NK-92 (cell line): ENCODE measurements around the gene ABAT.
"Not testable (repeated sequence)": the region's sequence is repeated elsewhere in the genome, so short reads cannot be mapped to it uniquely, and the experiment has no call there.

ENCODE experiments used
- DNase-seq: peaks from one replicate; lab custom pipeline; 2025; ENCODE audit not compliant: unreplicated experiment; lab: John Stamatoyannopoulos, UW

The ABAT gene

DNA sequence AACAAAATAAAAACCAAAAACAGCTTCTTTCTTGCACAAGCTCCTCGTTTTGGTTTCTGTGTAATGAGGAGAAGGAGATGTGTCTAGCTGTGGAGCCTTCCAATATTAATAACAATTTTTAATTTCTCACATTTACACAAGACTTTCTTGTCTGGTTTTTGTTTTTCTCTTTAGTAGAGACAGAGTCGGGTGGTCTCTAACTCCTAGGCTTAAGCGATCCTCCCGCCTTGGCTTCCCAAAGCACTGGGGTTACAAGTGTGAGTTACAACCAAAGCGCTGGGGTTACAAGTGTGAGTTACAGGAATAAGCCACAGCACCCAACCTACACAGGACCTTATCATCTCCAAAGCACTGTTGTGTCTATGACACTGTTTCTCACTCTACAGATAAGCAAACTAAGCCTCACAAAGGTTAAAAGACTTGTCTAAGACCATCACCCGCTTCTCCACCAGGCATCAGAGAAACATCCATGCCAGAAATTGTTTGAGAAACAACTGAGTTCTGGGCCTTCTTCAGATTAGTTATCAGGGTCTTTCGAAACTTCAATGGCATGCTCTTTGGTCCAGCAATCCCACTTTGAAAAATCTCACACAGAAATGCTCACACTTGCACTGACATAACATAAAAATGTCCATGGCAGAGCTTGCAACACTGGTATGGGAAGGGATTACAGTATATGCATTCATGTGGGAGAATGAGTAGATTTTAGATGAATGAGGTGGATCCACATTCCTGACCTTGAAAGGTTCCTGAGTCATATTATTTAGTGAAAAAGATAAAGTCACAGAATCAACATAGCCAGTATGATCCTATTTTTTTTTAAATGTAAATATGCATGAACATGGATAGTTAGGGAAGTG, 3.9 kb downstream of the ABAT start:
- DNase-seq, result no peak

GRCh38 chr16:8679151-8679550, 4.7 kb downstream of the ABAT start:
- DNase-seq, result no peak

DNA sequence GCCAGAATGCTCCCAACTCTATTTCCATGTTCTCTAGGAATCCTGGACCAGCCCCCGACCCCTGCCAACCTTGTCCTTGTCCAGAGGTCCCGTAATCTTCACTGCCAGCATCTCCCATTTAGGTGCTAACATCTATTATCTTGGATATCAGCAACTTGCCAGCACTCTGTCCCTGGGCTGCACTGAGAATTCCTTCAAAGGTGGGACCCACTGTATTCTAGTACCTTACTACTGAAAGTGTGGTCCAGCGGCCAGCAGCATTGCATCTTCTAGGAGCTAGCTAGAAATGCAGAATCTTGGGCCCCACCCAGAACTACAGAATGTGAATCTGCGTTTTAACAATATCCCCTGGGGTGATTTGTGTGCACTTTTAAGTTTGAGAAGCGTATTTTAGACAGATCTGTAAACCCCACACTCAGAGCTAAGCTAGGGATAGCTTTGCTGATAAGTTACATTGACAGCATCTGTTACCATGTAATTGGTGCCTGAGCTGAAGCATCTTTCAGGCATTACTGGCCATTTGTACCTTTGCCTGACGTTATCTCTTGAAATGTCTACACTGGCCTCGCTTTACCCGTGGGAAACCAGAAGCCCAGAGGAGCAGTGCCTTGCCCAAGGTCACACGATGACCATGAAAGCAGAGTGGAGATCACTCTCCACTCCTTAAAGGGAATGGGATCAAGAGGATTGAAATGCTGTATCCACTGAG, 8.3 kb downstream of the ABAT start:
- DNase-seq, result no peak

- DNase-seq, result no peak
Observed at GRCh38 chr16:8683640-8684039, 9.2 kb downstream of the ABAT start.

DNA sequence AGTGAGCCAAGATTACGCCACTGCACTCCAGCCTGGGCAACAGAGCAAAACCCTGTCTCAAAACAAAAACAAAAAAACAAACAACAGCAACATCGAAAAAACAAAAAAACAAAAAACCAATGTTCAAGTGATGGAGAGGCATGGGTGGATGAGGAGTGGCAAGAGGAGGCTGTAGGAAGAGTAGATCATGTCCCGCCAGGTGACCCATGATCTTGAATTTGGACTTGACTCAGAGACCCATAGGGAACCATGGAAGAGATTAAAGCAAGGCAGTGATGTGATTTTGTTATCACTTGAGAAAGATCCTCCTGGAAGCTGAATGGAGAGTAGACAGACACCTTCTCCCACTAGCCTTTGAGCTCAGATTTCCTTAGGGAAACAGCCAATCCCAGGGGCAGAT, 11.2 kb downstream of the ABAT start:
- DNase-seq, result no peak

GRCh38 chr16:8686031-8686621, 11.7 kb downstream of the ABAT start:
- no peak for DNase-seq

- no peak for DNase-seq
Observed at GRCh38 chr16:8686879-8687278, 12.5 kb downstream of the ABAT start.

- no peak for DNase-seq
Observed at GRCh38 chr16:8689686-8690085, 15.3 kb downstream of the ABAT start.

DNA sequence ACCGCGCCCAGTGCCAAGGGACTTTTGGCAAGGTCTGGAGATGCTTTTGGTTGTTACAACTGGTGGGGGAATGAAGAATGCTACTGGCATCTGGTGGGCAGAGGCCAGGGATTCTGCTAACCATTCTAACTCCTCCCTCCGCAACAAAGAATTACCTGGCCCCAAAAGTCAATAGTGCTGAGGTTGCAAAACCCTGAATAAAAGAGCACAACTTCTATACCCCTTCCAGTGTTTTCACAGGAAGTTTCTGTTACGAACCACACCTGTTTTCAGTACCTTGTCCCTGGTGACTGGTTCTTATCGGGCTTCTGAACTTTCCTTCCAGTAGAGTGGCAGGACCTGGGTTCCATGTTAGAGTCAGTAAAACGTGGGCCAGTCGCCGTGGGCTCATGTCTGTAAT, 17.3 kb downstream of the ABAT start:
- no peak for DNase-seq

- no peak for DNase-seq
Observed at GRCh38 chr16:8694795-8695728, 20.6 kb downstream of the ABAT start.

DNA sequence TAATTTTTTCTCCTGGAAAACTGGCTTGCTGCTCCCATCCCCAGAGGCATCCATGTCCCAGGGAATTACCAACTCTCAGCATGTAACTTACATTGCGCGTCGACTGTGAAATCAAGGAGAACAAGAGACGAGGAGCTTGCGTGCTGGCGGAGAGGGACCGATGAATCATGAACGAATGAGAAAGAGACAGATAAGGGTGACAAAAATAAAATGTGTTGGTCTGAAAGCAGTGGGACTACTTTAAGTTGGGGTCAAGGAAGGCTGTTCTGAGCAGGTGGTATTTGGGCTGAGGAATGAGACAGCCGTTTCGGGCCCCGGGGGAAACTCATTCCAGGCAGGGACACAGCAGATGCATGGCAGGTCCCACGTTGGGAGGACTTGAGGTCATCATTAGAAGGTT, 22.5 kb downstream of the ABAT start:
- no peak for DNase-seq

DNA sequence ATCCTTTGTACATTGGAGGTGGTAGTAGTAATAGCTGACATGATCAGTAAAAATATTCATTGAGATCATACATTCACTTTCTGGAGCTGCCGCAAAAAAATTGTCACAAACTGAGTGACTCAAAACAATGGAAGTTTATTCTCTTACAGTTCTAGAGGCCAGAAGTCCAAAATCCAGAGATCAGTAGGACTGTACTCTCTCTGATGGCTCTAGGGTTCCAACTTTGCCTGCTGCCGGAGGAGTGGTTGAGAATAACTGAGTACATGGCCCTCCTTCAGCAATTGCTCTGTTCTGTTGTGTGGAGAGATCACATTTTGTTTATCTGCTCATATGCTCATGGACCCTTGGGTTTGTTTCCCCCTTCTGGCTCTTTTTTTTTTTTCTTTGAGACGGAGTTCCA, 23.5 kb downstream of the ABAT start:
- DNase-seq, result no peak

DNA sequence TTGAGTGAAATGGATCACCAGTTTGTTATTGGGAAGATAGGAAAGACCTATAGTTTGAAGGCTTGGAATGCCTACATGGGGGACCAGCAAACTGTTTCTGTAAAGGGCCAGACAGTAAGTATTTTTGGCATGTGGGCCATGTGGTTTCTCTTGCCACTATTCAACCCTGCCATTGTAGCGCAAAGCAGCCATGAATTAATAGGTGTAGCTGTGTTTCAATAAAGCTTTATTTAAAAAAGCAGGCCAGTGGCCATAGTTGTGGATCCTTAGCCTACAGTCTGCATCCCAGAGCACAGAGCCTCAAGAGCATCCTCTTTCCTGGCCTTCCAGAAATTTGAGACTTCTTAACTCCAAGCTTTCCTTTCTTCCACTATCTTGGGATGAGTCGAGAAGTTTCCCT, 29.3 kb downstream of the ABAT start:
- no peak for DNase-seq

DNA sequence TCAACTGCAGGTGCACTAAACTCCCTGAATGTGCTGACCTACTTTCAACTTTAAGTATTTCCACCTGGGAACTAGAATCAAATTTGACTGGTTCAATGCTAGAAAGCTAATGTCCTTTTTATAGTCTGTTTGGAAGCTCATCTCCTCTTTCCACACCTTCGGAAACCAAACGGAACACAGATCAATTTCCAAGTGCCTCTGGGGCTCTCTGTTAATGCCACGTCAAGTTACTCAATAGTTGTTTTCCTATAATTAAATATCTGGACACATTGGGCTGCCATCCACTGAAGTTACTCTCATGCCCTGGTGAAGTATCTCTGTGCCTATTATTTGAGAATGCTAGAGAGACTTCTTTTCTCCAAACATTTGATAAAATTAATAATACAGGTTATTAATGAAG, 29.7 kb downstream of the ABAT start:
- no peak for DNase-seq

GRCh38 chr16:8705100-8705822, 30.8 kb downstream of the ABAT start:
- not testable (repeated sequence) for DNase-seq

DNA sequence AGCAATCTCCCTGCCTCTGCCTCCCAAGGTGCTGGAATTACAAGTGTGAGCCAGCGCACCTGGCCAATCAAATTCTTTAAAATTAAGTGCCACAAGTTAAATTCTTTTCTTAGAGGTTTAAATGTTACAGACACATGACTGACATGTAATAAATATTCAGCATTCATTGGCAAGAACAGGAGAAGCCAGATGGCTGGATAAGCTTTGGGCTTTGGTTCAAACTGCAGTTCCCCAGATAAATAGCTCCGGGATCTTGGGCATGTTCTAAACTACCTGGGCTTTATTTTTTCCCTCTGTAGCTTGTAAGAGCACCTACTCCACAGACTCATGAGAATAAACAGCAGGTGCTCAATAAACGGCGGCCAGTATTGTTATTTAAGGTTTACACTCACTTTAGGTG, 34.1 kb downstream of the ABAT start:
- no peak for DNase-seq

DNA sequence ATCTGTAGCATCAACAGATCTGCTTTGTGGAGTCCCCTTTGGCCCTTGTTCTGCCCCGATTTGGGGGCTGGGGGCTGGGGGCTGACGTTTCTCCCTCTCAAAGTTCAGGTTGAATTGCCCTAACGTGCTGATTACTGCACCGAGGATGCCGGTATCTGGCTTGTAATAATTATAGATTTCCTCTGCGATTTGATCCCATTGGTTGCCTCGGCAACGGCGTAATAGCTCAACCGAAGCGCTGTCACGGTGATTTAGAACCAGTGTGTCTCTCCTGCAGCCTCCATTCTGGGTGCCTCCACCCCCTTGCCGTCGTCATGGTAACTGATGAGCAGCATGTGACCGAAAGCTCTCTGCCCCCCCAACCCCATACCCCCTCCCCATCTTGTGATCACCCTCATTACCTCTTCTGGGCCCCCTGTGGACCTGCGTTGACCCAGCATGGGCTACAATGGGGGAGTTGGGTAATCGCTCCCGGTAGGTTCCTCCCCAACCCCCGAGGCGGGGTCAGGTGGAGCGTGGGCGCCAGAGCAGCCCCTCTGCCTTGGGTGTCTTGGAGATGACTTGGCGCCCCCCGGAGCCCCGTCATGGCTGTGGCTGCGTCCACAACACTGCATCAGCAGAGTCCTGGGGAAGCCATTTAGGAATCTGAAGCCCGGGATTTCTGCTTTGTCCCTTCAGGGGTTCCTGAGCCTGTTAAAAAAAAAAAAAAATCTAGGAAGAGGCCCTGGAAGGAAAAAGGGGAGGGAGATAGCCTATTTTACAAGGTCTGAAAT, 38.4 kb downstream of the ABAT start:
- DNase-seq, result no peak

GRCh38 chr16:8713635-8714172, 39.3 kb downstream of the ABAT start:
- DNase-seq, result no peak

DNA sequence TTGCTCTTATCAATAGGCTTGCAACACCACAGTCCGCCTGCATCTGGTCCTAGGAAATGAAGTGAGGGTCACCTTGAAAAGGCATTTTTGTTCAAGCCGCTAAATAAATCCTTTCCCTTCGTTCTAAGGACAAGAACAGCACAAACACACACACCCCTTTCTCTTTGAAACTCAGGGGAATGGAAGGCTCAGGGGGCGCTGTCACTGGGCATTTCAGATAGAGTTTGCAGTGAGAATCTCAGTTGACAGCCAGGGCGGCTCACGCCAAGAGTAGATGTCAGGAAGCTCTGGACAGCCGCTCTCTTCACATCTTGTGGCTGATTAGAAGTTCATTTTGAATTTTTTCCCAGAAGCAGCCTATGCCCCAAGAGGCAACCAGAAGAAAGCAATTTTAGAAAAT, 39.8 kb downstream of the ABAT start:
- DNase-seq, result no peak
